ENCODE measurements around the gene MYMK. TPM values are rescaled to one million over a fixed set of nuclear protein-coding genes. Genes with fewer than 3 reads are reported as not detected.

Gene MYMK
- total RNA-seq, 1 donor from 2014 or later = not detected

GRCh38 chr9:133536080-133536479, 11.3 kb upstream of the MYMK start:
- intact Hi-C loops (cut with micrococcal nuclease) = no loop called here

GRCh38 chr9:133535306-133535877, 10.6 kb upstream of the MYMK start:
- intact Hi-C loops (cut with micrococcal nuclease) = no loop called here

GRCh38 chr9:133534346-133535291, 9.9 kb upstream of the MYMK start, which contains the start of gene ADAMTSL2:
Gene ADAMTSL2, plus strand, starts transcription at chr9:133534704. Its CDS starts 2,009 bp downstream, at chr9:133536713.
- intact Hi-C loops (cut with micrococcal nuclease) = no loop called here

GRCh38 chr9:133533857-133534256, 9.1 kb upstream of the MYMK start:
- intact Hi-C loops (cut with micrococcal nuclease) = loop anchor here (1.0 kb wide), 3 partner anchors 192 to 460 kb away; no protein-coding TSS in a partner anchor

GRCh38 chr9:133532937-133533668, 8.3 kb upstream of the MYMK start:
- intact Hi-C loops (cut with micrococcal nuclease) = loop anchor here (1.0 kb wide), 3 partner anchors 193 to 461 kb away; no protein-coding TSS in a partner anchor

- intact Hi-C loops (cut with micrococcal nuclease) = no loop called here
These were observed 6.5 kb upstream of the MYMK start for GRCh38 chr9:133531293-133531692.

GRCh38 chr9:133529874-133530273, 5.1 kb upstream of the MYMK start:
- intact Hi-C loops (cut with micrococcal nuclease) = no loop called here

GRCh38 chr9:133529457-133529856, 4.7 kb upstream of the MYMK start:
- intact Hi-C loops (cut with micrococcal nuclease) = no loop called here

- intact Hi-C loops (cut with micrococcal nuclease) = no loop called here
These were observed 4.1 kb upstream of the MYMK start for GRCh38 chr9:133528876-133529241.

GRCh38 chr9:133528001-133528875, 3.5 kb upstream of the MYMK start:
- intact Hi-C loops (cut with micrococcal nuclease) = no loop called here

GRCh38 chr9:133527444-133527920, 2.7 kb upstream of the MYMK start:
- intact Hi-C loops (cut with micrococcal nuclease) = no loop called here

GRCh38 chr9:133526721-133527321, 2.1 kb upstream of the MYMK start:
- intact Hi-C loops (cut with micrococcal nuclease) = no loop called here

- intact Hi-C loops (cut with micrococcal nuclease) = no loop called here
These were observed 918 bp upstream of the MYMK start for GRCh38 chr9:133525677-133526076.

GRCh38 chr9:133524146-133524545, 613 bp downstream of the MYMK start:
- intact Hi-C loops (cut with micrococcal nuclease) = no loop called here

GRCh38 chr9:133523106-133523505, 1.7 kb downstream of the MYMK start:
- intact Hi-C loops (cut with micrococcal nuclease) = no loop called here

- intact Hi-C loops (cut with micrococcal nuclease) = no loop called here
These were observed 2.5 kb downstream of the MYMK start for GRCh38 chr9:133522073-133522910.

- intact Hi-C loops (cut with micrococcal nuclease) = no loop called here
These were observed 3.4 kb downstream of the MYMK start for GRCh38 chr9:133521122-133522072.
